H1 (cell line): ENCODE measurements around the gene PRMT2. TPM values are rescaled to one million over a fixed set of nuclear protein-coding genes. Genes with fewer than 3 reads are reported as not detected.

Experiments used
- CHD7 ChIP-seq: fragments of 300-600 bp; sonication (generic); IDR thresholded peaks from 2 replicates; pipeline ENCODE4 v1.7.1; 2012; ENCODE audit warnings: low read length, moderate library complexity, mild to moderate bottlenecking, inconsistent platforms; ENCODE audit not compliant: insufficient replicate concordance
- polyA plus RNA-seq, 7 experiments: library from polyadenylated mRNA; depleted of rRNA in 3 of 7; stranded (reverse) in 5 of 7; unstranded in 2 of 7; fragments of >200 nt in 5 of 7; fragments of 200-250 nt in 2 of 7; gene quantifications; 1 replicate in 5 of 7; 2 replicates in 1 of 7; 4 replicates in 1 of 7; pipeline versions ENCODE4 v1.2.1 to v1.2.3, GENCODE V29; 2011 to 2013; ENCODE audit warnings: missing spikeins in 2 of 7, mixed read lengths in 2 of 7
- total RNA-seq: library from RNA; stranded (reverse); fragmentation: NEBNext Ultra II Directional; extraction: Animal tissue kit (Norgen Biotek cat#: 25700); gene quantifications from 2 replicates; pipeline ENCODE4 v1.2.1, GENCODE V29; 2021

PRMT2 gene
- total and polyA plus RNA-seq, 2 of the 8 experiments (the other 6 are each of a cell fraction or from before 2014, with no cell fraction given) = 45.8 to 59.2 TPM

DNA sequence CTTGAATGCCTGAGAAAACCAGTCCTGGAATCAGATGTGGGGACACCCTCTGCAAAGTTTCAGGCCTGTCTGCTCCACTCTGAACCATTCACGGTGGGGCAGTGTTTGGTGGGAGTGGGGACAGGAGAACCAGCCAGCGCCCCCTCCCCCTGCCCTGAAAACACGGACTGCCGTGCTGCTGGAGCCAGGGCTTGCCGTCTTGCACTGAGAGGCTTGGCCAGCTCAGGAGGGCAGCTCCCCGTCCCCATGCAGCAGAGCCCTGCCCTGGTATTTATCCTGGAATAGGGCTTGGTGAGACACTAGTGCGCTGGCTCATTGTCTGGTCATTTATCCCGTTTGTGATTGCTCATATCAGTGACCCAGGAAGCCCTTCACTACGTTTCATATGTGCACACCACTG, 34.5 kb upstream of the PRMT2 start (continued):
- TF ChIP-seq CHD7 = no peak
